CD8-positive, alpha-beta memory T cell (primary cell): ENCODE measurements around the gene BPIFA1. TPM values are rescaled to one million over a fixed set of nuclear protein-coding genes. Genes with fewer than 3 reads are reported as not detected.
A peak's percentile ranks its signal among the peaks of the same experiment; 100 is the strongest.

Experiments used
- CTCF ChIA-PET: fragments of 350-600 bp; sonication (Branson Sonifier 250); formaldehyde crosslinking; loops from one replicate; lab custom pipeline; 2021; ENCODE audit warnings: antibody characterized with exemption; lab: Charles Lee
- POLR2A ChIA-PET: fragments of 350-600 bp; sonication (Branson Sonifier 250); formaldehyde crosslinking; loops from one replicate; lab custom pipeline; 2021; ENCODE audit warnings: antibody characterized with exemption; lab: Charles Lee
- DNase-seq, 5 donors: peaks; one replicate each; pipeline versions ENCODE4 v3.0.0 to v3.0.0-alpha.2; 2020 to 2022; ENCODE audit warnings: mixed read lengths in 1 of 5
- H3K27ac ChIP-seq: one replicate; pipeline ENCODE4 v1.7.0; 2013; ENCODE audit warnings: low read depth, mild to moderate bottlenecking, low read length, moderate library complexity
- H3K27me3 ChIP-seq: 2 replicates; pipeline ENCODE4 v1.7.0; 2013; ENCODE audit warnings: low read length, mild to moderate bottlenecking; ENCODE audit not compliant: insufficient read depth, poor library complexity, severe bottlenecking
- H3K36me3 ChIP-seq: 2 replicates; pipeline ENCODE4 v1.7.0; 2013; ENCODE audit warnings: mild to moderate bottlenecking, low read length, moderate library complexity; ENCODE audit not compliant: insufficient read depth
- H3K4me1 ChIP-seq: 2 replicates; pipeline ENCODE4 v1.7.0; 2013; ENCODE audit warnings: mild to moderate bottlenecking, low read length, moderate library complexity; ENCODE audit not compliant: insufficient read depth
- H3K4me3 ChIP-seq: 2 replicates; pipeline ENCODE4 v1.7.0; 2013; ENCODE audit warnings: mild to moderate bottlenecking, low read length
- H3K9me3 ChIP-seq: 2 replicates; pipeline ENCODE4 v1.7.0; 2013; ENCODE audit warnings: mild to moderate bottlenecking, low read length
- H3K27ac Mint-ChIP-seq, 8 donors: one replicate each; pipeline ENCODE4 v1.8.0; 2020 to 2021; ENCODE audit warnings: mixed read lengths in 8 of 8, mild to moderate bottlenecking in 6 of 8, inconsistent platforms in 3 of 8, moderate library complexity in 3 of 8
- H3K27me3 Mint-ChIP-seq, 2 donors: one replicate each; pipeline ENCODE4 v1.8.0; 2020 to 2021; ENCODE audit warnings: mixed read lengths in 2 of 2, mild to moderate bottlenecking in 1 of 2, moderate library complexity in 1 of 2
- H3K36me3 Mint-ChIP-seq, 3 donors: one replicate each; pipeline ENCODE4 v1.8.0; 2020 to 2021; ENCODE audit warnings: mixed read lengths in 3 of 3, inconsistent platforms in 1 of 3, mild to moderate bottlenecking in 1 of 3
- H3K4me1 Mint-ChIP-seq, 3 donors: one replicate each; pipeline ENCODE4 v1.8.0; 2020 to 2021; ENCODE audit warnings: mixed read lengths in 3 of 3, inconsistent platforms in 1 of 3, mild to moderate bottlenecking in 1 of 3
- H3K4me3 Mint-ChIP-seq, 7 donors: one replicate each; pipeline ENCODE4 v1.8.0; 2020 to 2021; ENCODE audit warnings: mixed read lengths in 7 of 7, mild to moderate bottlenecking in 6 of 7, moderate library complexity in 4 of 7, inconsistent platforms in 2 of 7
- H3K9me3 Mint-ChIP-seq, 5 donors: one replicate each; pipeline ENCODE4 v1.8.0; 2020 to 2022; ENCODE audit warnings: mixed read lengths in 5 of 5, mild to moderate bottlenecking in 3 of 5, moderate library complexity in 2 of 5, inconsistent platforms in 1 of 5
- polyA plus RNA-seq: library from polyadenylated mRNA; unstranded; fragments of 300-500 nt; fragmentation: Illumina TruSeq; gene quantifications from one replicate; pipeline ENCODE4 v1.2.3, GENCODE V29; 2021
- total RNA-seq, 2 experiments: library from RNA; stranded (reverse); gene quantifications; one replicate each; pipeline ENCODE4 v1.2.3, GENCODE V29; 2021

BPIFA1 gene
- total and polyA plus RNA-seq, 3 experiments from 2014 or later: not detected

- Mint-ChIP-seq H3K27ac (no peak overlapping the region), H3K4me1 (no peaks in the 10 kb centered on the region), H3K4me3 (no peak overlapping the region), H3K36me3 (no peaks in the 10 kb centered on the region), H3K27me3 (peaks cover 5 to 31% of the 10 kb centered on the region in 2 donors), H3K9me3 (no peaks in the 10 kb centered on the region)
- DNase-seq: no peak
- POLR2A ChIA-PET: no interaction called here
- CTCF ChIA-PET: no interaction called here
- H3K36me3 ChIP-seq: no peaks in the 10 kb centered on the region
- no peaks in the 10 kb centered on the region for H3K4me1 ChIP-seq
- no peak overlapping the region for H3K4me3 ChIP-seq
- H3K27ac ChIP-seq: no peak overlapping the region
- no peaks in the 10 kb centered on the region for H3K27me3 ChIP-seq
- no peaks in the 10 kb centered on the region for H3K9me3 ChIP-seq
Observed at GRCh38 chr20:33290852-33291251, 55.1 kb downstream of the BPIFA1 start.

- H3K4me1 ChIP-seq: no peaks in the 10 kb centered on the region
- no peak overlapping the region for H3K4me3 ChIP-seq
- ChIA-PET POLR2A (no interaction called here), CTCF (no interaction called here)
- no peaks in the 10 kb centered on the region for H3K36me3 Mint-ChIP-seq
- no peaks in the 10 kb centered on the region for H3K27me3 ChIP-seq
- no peak overlapping the region for H3K4me3 Mint-ChIP-seq
- no peaks in the 10 kb centered on the region for H3K9me3 ChIP-seq
- H3K27me3 Mint-ChIP-seq: peaks cover 5 to 31% of the 10 kb centered on the region in 2 donors
- DNase-seq: no peak
- no peaks in the 10 kb centered on the region for H3K36me3 ChIP-seq
- no peaks in the 10 kb centered on the region for H3K4me1 Mint-ChIP-seq
- no peak overlapping the region for H3K27ac Mint-ChIP-seq
- H3K9me3 Mint-ChIP-seq: no peaks in the 10 kb centered on the region
- no peak overlapping the region for H3K27ac ChIP-seq
Observed at GRCh38 chr20:33291416-33291815, 55.6 kb downstream of the BPIFA1 start.

- Histone ChIP-seq H3K27ac (no peak overlapping the region), H3K9me3 (no peaks in the 10 kb centered on the region), H3K4me3 (no peak overlapping the region), H3K27me3 (no peaks in the 10 kb centered on the region), H3K36me3 (no peaks in the 10 kb centered on the region), H3K4me1 (no peaks in the 10 kb centered on the region)
- Mint-ChIP-seq H3K4me3 (peak overlapping the region in 1 of 7 donors; percentile 37), H3K27ac (peak overlapping the region in 2 of 8 donors; percentile 64 to 78), H3K9me3 (no peaks in the 10 kb centered on the region), H3K4me1 (no peaks in the 10 kb centered on the region), H3K27me3 (peaks cover 5 to 31% of the 10 kb centered on the region in 2 donors), H3K36me3 (no peaks in the 10 kb centered on the region)
- CTCF ChIA-PET: interaction anchor here (0.8 to 0.9 kb wide), 2 partner anchors 13 to 389 kb away, joined by 3 read pairs; no protein-coding TSS in a partner anchor
- DNase-seq: peak; percentile 39 to 76 (median 52)
- POLR2A ChIA-PET: no interaction called here
Observed at GRCh38 chr20:33291830-33292355, 56.1 kb downstream of the BPIFA1 start.

Other genes starting within 250 kb of the BPIFA1 start
- gene SUN5, start 231.6 kb upstream of the BPIFA1 start, total RNA-seq: not detected
- not detected for gene SUN5, start 231.6 kb upstream of the BPIFA1 start, polyA plus RNA-seq
- gene BPIFB2, start 228.3 kb upstream of the BPIFA1 start, total RNA-seq: not detected
- not detected for gene BPIFB2, start 228.3 kb upstream of the BPIFA1 start, polyA plus RNA-seq
- gene BPIFB6, start 204.3 kb upstream of the BPIFA1 start, total RNA-seq: not detected
- not detected for gene BPIFB6, start 204.3 kb upstream of the BPIFA1 start, polyA plus RNA-seq
- not detected for gene BPIFB3, start 182.1 kb upstream of the BPIFA1 start, total RNA-seq
- gene BPIFB3, start 182.1 kb upstream of the BPIFA1 start, polyA plus RNA-seq: not detected
- not detected for gene BPIFB4, start 156.4 kb upstream of the BPIFA1 start, total RNA-seq
- not detected for gene BPIFB4, start 156.4 kb upstream of the BPIFA1 start, polyA plus RNA-seq
- not detected for gene BPIFA2, start 67.8 kb upstream of the BPIFA1 start, total RNA-seq
- not detected for gene BPIFA2, start 67.8 kb upstream of the BPIFA1 start, polyA plus RNA-seq
- not detected for gene BPIFA3, start 18.6 kb upstream of the BPIFA1 start, total RNA-seq
- gene BPIFA3, start 18.6 kb upstream of the BPIFA1 start, polyA plus RNA-seq: not detected
- gene BPIFB1, start 47.2 kb downstream of the BPIFA1 start, total RNA-seq: not detected
- not detected for gene BPIFB1, start 47.2 kb downstream of the BPIFA1 start, polyA plus RNA-seq
- gene CDK5RAP1, start 165.5 kb downstream of the BPIFA1 start, total RNA-seq: 10 to 100 TPM; 41.6 to 46.4 TPM
- gene CDK5RAP1, start 165.5 kb downstream of the BPIFA1 start, polyA plus RNA-seq: 33.5 TPM
- gene SNTA1, start 207.8 kb downstream of the BPIFA1 start, total RNA-seq: 1 to 10 TPM; 4.6 to 5.6 TPM
- 11.8 TPM for gene SNTA1, start 207.8 kb downstream of the BPIFA1 start, polyA plus RNA-seq